ENCODE results near the gene CBLB.

DNA sequence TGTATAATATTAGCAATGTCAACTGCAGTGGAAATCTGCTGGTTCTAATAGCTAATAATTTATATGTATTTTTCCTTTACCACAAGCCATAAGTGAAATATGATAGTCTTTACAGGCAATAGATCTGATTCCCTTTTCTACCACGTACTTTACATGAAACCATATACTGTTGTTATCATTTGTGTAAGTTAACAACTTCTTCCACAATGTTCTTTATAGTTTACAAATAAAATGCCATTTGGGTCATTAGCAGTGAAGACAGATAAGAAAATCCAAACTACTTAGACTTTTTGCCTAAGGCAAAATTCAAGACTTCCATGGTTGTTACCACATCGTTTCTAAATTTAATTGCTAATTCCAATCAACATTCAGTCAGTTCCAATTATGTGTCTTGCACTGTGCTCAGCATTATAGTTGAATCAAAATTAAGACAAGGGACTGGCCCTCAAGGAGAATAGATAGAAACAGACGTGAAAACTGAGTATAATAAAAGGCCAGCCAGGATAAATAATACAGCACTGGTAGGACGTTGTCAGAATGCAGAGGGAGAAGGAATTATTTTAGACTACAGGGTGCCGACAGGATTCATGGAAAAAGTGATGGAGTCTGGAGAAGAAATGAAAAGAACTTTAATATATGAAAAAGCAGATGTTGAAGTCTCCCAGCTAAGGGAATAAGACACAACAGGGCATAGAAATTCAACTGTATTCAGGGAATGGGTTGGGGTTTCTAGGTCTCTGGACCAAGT is 252.3 kb downstream of the CBLB start:
- TF ChIP-seq, protein P1, sequence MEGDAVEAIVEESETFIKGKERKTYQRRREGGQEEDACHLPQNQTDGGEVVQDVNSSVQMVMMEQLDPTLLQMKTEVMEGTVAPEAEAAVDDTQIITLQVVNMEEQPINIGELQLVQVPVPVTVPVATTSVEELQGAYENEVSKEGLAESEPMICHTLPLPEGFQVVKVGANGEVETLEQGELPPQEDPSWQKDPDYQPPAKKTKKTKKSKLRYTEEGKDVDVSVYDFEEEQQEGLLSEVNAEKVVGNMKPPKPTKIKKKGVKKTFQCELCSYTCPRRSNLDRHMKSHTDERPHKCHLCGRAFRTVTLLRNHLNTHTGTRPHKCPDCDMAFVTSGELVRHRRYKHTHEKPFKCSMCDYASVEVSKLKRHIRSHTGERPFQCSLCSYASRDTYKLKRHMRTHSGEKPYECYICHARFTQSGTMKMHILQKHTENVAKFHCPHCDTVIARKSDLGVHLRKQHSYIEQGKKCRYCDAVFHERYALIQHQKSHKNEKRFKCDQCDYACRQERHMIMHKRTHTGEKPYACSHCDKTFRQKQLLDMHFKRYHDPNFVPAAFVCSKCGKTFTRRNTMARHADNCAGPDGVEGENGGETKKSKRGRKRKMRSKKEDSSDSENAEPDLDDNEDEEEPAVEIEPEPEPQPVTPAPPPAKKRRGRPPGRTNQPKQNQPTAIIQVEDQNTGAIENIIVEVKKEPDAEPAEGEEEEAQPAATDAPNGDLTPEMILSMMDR (conservative IDR thresholded peaks at IDR 0.05; ENCODE audit: low read length), result no peak
- TF ChIP-seq EZH2phosphoT487 (IDR thresholded peaks at IDR 0.05; ENCODE audit: borderline replicate concordance), result no peak
